ENCODE data around the gene SNRPE.

SNRPE gene

DNA sequence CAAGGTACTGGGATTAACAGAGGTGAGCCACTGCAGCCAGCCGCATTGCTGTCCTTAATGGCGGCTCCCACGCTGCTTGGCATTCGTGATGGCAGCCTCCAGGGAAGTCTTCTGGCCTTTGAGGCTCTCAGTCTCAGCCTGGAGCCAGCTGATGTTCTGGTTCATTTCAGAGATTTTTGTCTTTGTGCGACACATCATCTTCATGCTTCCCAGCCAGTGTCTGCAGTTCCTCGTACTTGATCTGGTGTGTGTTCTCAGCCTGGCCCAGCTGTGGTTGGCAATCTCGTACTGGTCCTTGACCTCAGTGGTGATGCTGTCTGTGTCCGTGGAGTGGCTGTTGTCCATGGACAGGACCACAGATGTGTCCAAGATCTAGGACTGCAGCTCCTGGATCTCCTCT is 11.7 kb downstream of the SNRPE start:
- DNase-seq (ENCODE audit: low read depth, low spot score) = no peak
- WGBS (ENCODE audit: insufficient coverage, insufficient read length) = no CpG with 5 or more reads among the region's 8 CpGs
- Histone ChIP-seq H3K36me3 (ENCODE audit: control insufficient read depth, insufficient read depth, low read length) (peaks cover 14% of the 10 kb centered on the region; the same call in 1 of the 2 replicates), H3K27ac (ENCODE audit: low read length) (no peak overlapping the region), H3K4me1 (ENCODE audit: control insufficient read depth, insufficient read depth, low read length) (no peaks in the 10 kb centered on the region), H3K27me3 (ENCODE audit: control insufficient read depth, insufficient read depth, low read length) (no peaks in the 10 kb centered on the region), H3K9me3 (ENCODE audit: control insufficient read depth, insufficient read depth, low read length) (no peaks in the 10 kb centered on the region), H3K4me3 (ENCODE audit: low read length) (no peak overlapping the region)

- no peaks in the 10 kb centered on the region for H3K9me3 ChIP-seq (ENCODE audit: control insufficient read depth, insufficient read depth, low read length)
- 100% methylated on average over 1 of the region's 3 CpGs for WGBS (ENCODE audit: insufficient coverage, insufficient read length)
Observed at GRCh38 chr1:203878422-203878821, 17.0 kb downstream of the SNRPE start.

GRCh38 chr1:203880606-203881005 is 19.2 kb downstream of the SNRPE start:
- no peak overlapping the region for H3K4me3 ChIP-seq (ENCODE audit: low read length)
- H3K27ac ChIP-seq (ENCODE audit: low read length) = no peak overlapping the region
- H3K36me3 ChIP-seq (ENCODE audit: control insufficient read depth, insufficient read depth, low read length) = peaks cover 5% of the 10 kb centered on the region; the same call in 1 of the 2 replicates
- H3K27me3 ChIP-seq (ENCODE audit: control insufficient read depth, insufficient read depth, low read length) = no peaks in the 10 kb centered on the region
- H3K9me3 ChIP-seq (ENCODE audit: control insufficient read depth, insufficient read depth, low read length) = no peaks in the 10 kb centered on the region
- WGBS (ENCODE audit: insufficient coverage, insufficient read length) = no CpG with 5 or more reads among the region's 5 CpGs
- DNase-seq (ENCODE audit: low read depth, low spot score) = no peak
- no peaks in the 10 kb centered on the region for H3K4me1 ChIP-seq (ENCODE audit: control insufficient read depth, insufficient read depth, low read length)

More at GRCh38 chr1:203878422-203878821, 17.0 kb downstream of the SNRPE start:
- Histone ChIP-seq H3K4me1 (ENCODE audit: control insufficient read depth, insufficient read depth, low read length) (no peaks in the 10 kb centered on the region), H3K4me3 (ENCODE audit: low read length) (no peak overlapping the region), H3K27me3 (ENCODE audit: control insufficient read depth, insufficient read depth, low read length) (no peaks in the 10 kb centered on the region), H3K36me3 (ENCODE audit: control insufficient read depth, insufficient read depth, low read length) (peaks cover 9% of the 10 kb centered on the region; the same call in 1 of the 2 replicates), H3K27ac (ENCODE audit: low read length) (no peak overlapping the region)
- no peak for DNase-seq (ENCODE audit: low read depth, low spot score)

DNA sequence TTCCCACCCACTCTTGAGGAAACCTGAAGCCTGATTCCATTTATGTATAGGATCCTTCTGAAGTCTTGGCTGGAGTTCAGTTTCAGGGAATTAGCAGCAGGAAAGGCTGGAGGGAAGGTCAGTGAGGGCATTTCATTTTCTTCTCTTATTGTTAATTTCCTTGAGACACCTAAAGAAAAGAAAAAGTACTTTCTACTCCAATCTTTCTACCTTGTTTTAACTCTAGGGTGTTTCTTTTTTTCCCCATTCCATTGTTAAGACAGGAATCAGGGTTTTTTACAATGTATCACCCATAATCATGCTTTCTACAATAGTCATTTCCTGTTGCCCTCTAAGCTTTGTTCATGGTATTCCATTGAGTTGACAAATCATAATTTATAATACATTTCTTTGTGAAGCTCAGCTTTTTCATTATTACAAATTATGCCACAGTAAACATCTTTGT is 27.4 kb downstream of the SNRPE start:
- no peak overlapping the region for H3K4me3 ChIP-seq (ENCODE audit: low read length)
- no peaks in the 10 kb centered on the region for H3K4me1 ChIP-seq (ENCODE audit: control insufficient read depth, insufficient read depth, low read length)
- H3K27ac ChIP-seq (ENCODE audit: low read length) = no peak overlapping the region
- no peaks in the 10 kb centered on the region for H3K36me3 ChIP-seq (ENCODE audit: control insufficient read depth, insufficient read depth, low read length)
- no peaks in the 10 kb centered on the region for H3K27me3 ChIP-seq (ENCODE audit: control insufficient read depth, insufficient read depth, low read length)
- DNase-seq (ENCODE audit: low read depth, low spot score) = no peak
- H3K9me3 ChIP-seq (ENCODE audit: control insufficient read depth, insufficient read depth, low read length) = no peaks in the 10 kb centered on the region

DNA sequence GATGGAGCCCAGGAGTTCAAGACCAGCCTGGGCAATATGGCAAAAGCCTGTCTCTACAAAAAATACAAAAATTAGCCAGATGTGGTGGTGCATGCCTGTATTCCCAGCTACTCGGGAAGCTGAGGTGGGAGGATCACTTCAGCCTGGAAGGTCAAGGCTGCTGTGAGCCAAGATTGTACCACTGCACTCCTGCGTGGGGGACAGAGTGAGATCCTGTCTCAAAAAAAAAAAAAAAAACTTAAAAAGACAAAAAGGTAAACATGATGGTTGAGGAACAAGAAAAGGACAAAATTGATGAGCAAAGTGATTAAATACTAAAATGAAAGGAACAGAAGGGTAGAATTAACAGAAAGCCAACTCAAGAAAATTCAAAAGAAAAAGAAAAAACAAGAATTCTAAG is 30.6 kb downstream of the SNRPE start:
- Histone ChIP-seq H3K27ac (ENCODE audit: low read length) (no peak overlapping the region), H3K27me3 (ENCODE audit: control insufficient read depth, insufficient read depth, low read length) (no peaks in the 10 kb centered on the region), H3K9me3 (ENCODE audit: control insufficient read depth, insufficient read depth, low read length) (no peaks in the 10 kb centered on the region), H3K4me3 (ENCODE audit: low read length) (no peak overlapping the region), H3K36me3 (ENCODE audit: control insufficient read depth, insufficient read depth, low read length) (no peaks in the 10 kb centered on the region), H3K4me1 (ENCODE audit: control insufficient read depth, insufficient read depth, low read length) (no peaks in the 10 kb centered on the region)
- WGBS (ENCODE audit: insufficient coverage, insufficient read length) = no CpG with 5 or more reads among the region's 2 CpGs
- no peak for DNase-seq (ENCODE audit: low read depth, low spot score)

DNA sequence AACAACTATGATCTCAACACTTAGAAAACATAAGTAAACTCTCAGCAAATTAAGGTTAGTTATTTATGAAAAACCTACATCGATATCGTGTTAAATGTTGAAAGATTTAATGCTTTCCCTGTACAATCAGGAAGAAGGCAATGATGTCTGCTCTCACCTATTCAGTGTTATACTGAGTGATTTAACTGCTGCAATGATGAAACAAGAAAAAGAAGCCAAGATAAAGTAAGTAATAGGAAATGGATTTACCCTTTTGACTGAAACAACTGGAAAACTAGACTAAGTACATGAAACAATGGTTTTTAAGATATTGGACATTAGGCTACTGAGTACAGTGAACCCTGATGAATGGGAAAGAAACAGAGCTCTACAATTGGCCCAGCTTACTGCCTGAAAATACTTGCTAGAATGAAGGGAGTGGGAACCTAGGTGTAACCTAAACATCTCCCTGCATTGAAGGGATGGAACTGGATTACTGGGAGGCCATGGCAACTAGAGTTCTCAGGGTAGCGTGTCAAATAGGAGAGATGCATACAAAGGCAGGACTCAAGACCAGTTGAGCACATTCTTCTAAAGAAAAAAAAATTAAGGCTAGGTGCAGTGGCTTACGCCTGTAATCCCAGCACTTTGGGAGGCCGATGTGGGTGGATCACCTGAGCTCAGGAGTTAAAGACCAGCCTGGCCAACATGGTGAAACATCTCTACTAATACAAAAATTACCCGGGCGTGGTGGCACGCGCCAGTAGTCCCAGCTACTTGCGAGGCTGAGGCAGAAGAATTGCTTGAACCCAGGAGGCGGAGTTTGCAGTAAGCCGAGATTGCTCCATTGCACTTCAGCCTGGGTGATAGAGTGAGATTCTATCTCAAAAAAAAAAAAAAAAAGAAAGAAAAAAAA is 37.3 kb downstream of the SNRPE start:
- no peaks in the 10 kb centered on the region for H3K4me1 ChIP-seq (ENCODE audit: control insufficient read depth, insufficient read depth, low read length)
- DNase-seq (ENCODE audit: low read depth, low spot score) = no peak
- no peaks in the 10 kb centered on the region for H3K36me3 ChIP-seq (ENCODE audit: control insufficient read depth, insufficient read depth, low read length)
- H3K27ac ChIP-seq (ENCODE audit: low read length) = no peak overlapping the region
- no peaks in the 10 kb centered on the region for H3K9me3 ChIP-seq (ENCODE audit: control insufficient read depth, insufficient read depth, low read length)
- no CpG with 5 or more reads among the region's 12 CpGs for WGBS (ENCODE audit: insufficient coverage, insufficient read length)
- no peaks in the 10 kb centered on the region for H3K27me3 ChIP-seq (ENCODE audit: control insufficient read depth, insufficient read depth, low read length)
- H3K4me3 ChIP-seq (ENCODE audit: low read length) = no peak overlapping the region

- Histone ChIP-seq H3K36me3 (ENCODE audit: control insufficient read depth, insufficient read depth, low read length) (no peaks in the 10 kb centered on the region), H3K4me3 (ENCODE audit: low read length) (no peak overlapping the region), H3K4me1 (ENCODE audit: control insufficient read depth, insufficient read depth, low read length) (no peaks in the 10 kb centered on the region), H3K9me3 (ENCODE audit: control insufficient read depth, insufficient read depth, low read length) (no peaks in the 10 kb centered on the region), H3K27me3 (ENCODE audit: control insufficient read depth, insufficient read depth, low read length) (no peaks in the 10 kb centered on the region), H3K27ac (ENCODE audit: low read length) (no peak overlapping the region)
- no peak for DNase-seq (ENCODE audit: low read depth, low spot score)
- WGBS (ENCODE audit: insufficient coverage, insufficient read length) = no CpG with 5 or more reads among the region's 1 CpG
Observed at GRCh38 chr1:203899353-203899716, 37.9 kb downstream of the SNRPE start.

GRCh38 chr1:203899869-203900714 is 38.7 kb downstream of the SNRPE start:
- no peak for DNase-seq (ENCODE audit: low read depth, low spot score)
- Histone ChIP-seq H3K36me3 (ENCODE audit: control insufficient read depth, insufficient read depth, low read length) (no peaks in the 10 kb centered on the region), H3K9me3 (ENCODE audit: control insufficient read depth, insufficient read depth, low read length) (no peaks in the 10 kb centered on the region), H3K4me1 (ENCODE audit: control insufficient read depth, insufficient read depth, low read length) (no peaks in the 10 kb centered on the region), H3K4me3 (ENCODE audit: low read length) (no peak overlapping the region), H3K27me3 (ENCODE audit: control insufficient read depth, insufficient read depth, low read length) (no peaks in the 10 kb centered on the region), H3K27ac (ENCODE audit: low read length) (no peak overlapping the region)
- no CpG with 5 or more reads among the region's 47 CpGs for WGBS (ENCODE audit: insufficient coverage, insufficient read length)

GRCh38 chr1:203901581-203901980 is 40.2 kb downstream of the SNRPE start:
- no CpG with 5 or more reads among the region's 12 CpGs for WGBS (ENCODE audit: insufficient coverage, insufficient read length)
- H3K27ac ChIP-seq (ENCODE audit: low read length) = no peak overlapping the region
- no peaks in the 10 kb centered on the region for H3K27me3 ChIP-seq (ENCODE audit: control insufficient read depth, insufficient read depth, low read length)
- no peak for DNase-seq (ENCODE audit: low read depth, low spot score)
- H3K36me3 ChIP-seq (ENCODE audit: control insufficient read depth, insufficient read depth, low read length) = no peaks in the 10 kb centered on the region
- H3K4me1 ChIP-seq (ENCODE audit: control insufficient read depth, insufficient read depth, low read length) = no peaks in the 10 kb centered on the region
- H3K9me3 ChIP-seq (ENCODE audit: control insufficient read depth, insufficient read depth, low read length) = no peaks in the 10 kb centered on the region
- no peak overlapping the region for H3K4me3 ChIP-seq (ENCODE audit: low read length)

DNA sequence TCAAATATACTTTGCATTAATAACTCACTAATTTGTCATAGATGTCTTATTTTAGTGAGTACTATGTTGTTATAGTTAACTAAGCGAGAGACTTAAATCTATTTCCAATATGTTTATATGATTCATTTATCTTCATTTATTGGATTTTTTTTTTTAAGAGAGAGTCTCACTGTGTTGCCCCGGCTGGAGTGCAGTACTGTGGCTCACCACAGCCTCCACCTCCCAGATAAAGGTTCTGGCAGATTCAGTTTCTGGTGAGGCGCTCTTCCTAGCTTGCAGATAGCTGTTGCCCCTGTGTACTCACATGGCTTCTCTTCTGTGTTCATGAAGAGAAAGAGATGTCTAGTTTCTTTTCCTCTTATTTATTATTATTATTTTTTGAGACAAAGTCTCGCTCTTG is 43.9 kb downstream of the SNRPE start:
- no peak for DNase-seq (ENCODE audit: low read depth, low spot score)

More for the DNA sequence above, 43.9 kb downstream of the SNRPE start:
- H3K9me3 ChIP-seq (ENCODE audit: control insufficient read depth, insufficient read depth, low read length) = no peaks in the 10 kb centered on the region
- H3K27me3 ChIP-seq (ENCODE audit: control insufficient read depth, insufficient read depth, low read length) = no peaks in the 10 kb centered on the region
- H3K36me3 ChIP-seq (ENCODE audit: control insufficient read depth, insufficient read depth, low read length) = no peaks in the 10 kb centered on the region
- no CpG with 5 or more reads among the region's 4 CpGs for WGBS (ENCODE audit: insufficient coverage, insufficient read length)
- no peaks in the 10 kb centered on the region for H3K4me1 ChIP-seq (ENCODE audit: control insufficient read depth, insufficient read depth, low read length)
- H3K4me3 ChIP-seq (ENCODE audit: low read length) = no peak overlapping the region
- H3K27ac ChIP-seq (ENCODE audit: low read length) = no peak overlapping the region
